Activated CD4-positive, alpha-beta T cell treated with anti-CD3 and anti-CD28 coated beads, Interleukin-2, Interleukin-6, amounts not matched to agents 100 ng/mL and 50 ng/mL, durations not matched to agents 16 hours and 8 hours (primary cell): Measurements from ENCODE around the gene ZBTB7C.

Experiments
- DNase-seq: peaks from one replicate; pipeline ENCODE4 v3.0.0-alpha.2; 2020

The ZBTB7C gene

GRCh38 chr18:48027401-48027963 lies 381.7 kb downstream of the ZBTB7C start:
- DNase-seq: no peak

GRCh38 chr18:48026216-48026615 lies 383.0 kb downstream of the ZBTB7C start:
- DNase-seq: no peak

DNA sequence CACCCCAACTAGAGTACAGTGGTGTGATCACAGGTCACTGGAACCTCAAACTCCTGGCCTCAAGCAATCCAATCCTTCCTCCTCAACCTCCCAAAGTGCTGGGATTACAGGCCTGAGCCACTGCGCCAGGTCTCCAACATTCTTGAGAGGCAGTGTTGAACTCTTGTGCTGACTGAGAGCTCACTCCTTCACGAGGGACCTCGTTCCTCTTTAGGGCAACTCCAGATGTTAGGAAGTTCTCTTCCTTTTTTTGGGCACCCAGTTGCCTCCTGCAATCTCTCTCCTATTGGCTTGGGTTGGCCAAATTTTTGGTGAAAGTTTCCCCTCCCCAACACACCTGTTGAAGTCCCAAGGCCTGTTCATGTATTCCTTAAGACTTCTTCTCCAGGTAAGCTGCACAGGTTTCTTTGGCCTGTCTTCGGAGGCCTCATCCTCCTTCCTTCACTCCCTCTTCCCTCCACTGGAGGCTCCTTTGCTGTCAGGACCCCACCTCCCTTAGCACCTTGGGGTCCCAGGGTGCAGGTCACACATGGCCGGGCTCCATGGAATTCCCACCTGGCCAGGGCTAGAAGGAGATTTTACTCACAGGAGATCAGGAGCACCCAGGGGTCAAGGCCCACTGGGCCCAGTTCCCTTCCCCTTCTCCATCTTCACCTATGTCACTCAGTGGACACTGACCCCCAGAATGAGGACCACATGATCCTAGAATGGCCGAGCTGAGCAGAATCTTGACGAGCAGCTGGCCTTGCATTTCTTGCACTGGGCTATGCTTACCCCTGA lies 384.1 kb downstream of the ZBTB7C start:
- DNase-seq: no peak

DNA sequence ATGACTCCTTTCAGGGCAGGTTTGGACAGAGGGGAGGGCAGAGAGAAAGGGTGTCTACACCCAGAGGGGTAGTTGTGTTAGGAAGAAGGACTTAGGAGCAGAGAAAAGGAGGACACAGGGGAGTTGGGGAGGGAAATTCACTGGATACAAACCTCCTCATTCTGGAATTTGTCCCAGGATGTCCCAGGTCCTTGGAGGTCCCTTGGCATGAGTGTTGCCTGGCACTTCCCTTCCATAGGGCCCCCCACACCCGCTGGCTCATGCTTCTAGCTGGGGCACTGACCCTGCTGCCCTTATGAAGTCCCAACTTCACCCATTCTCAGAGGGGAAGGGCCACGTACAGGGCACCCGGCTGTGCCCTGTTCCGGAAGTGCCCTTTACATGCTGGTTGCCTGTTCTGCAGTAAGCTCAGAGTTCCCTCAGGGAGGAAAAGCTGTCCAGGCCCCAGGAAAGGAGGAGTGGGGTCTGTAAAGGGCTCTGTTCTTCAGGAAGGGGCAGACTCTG lies 385.1 kb downstream of the ZBTB7C start:
- DNase-seq: no peak

DNA sequence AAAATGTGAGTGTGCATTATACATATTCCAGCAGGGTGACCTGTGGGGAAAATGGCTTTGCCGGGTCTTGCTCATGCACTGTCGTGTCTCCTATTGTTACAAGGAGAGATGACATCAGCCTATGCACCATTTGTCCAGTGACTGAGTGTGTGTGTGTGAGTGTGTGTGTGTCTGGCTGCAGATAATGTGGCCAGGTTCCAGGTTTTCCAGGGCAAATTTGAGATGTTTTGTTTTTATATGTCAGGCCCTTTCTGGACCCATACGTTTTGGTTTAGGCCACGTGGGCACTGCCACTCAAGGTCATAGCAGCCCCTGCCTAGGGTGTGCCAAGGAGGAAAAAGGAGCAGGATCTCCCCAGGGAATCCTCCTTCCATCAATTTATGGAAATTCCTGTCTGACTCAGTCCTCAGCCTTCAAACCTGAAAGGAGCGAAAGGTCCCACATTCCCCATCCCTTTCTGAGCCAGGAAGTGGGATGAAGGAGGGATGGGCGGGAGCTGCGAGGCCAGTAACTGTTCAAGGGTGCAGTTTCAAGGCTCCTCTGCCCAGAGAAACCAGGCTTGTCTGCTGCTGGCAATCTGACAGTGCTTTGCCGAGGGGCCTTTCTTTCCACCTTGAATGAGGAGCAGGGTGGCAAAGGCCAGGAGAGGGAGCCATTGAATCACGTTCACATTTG lies 385.7 kb downstream of the ZBTB7C start:
- DNase-seq: peak; percentile 24

DNA sequence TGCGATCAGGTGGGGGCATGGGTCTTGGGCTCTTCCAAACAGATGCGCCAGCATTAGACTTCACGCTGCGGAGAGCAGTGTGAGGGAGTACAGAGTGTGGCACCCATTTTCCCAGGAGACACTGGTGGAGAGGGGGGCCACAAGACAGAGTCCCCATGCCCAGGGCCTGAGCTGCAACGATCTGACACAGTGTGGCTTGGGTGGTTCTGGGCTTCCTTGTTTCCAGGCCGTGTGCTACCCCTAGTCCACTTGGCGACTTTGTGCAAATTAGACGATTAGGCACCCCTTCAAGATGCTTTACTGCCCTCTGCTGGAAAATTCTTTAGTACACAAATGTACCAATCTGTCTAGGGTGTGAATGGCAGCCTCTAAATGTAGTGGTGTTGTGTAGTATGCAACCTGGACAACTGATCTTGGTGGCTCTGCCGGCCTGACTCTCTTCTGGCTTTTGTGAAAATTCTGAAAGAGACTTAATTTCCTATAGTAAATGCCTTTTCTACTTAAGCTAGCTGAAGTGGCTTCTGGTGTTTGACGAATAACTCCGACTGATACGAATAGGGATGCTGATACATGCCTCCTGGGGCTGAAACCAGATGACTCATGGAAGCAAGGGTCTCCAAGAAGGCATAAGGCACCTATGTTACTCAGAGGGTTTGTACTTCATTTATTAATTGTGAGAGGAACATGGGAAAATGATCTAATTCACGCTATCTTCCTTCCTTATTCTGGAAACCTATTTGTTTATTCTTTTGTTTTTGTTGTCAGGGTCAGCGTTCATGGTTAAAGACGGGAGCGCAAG lies 386.5 kb downstream of the ZBTB7C start:
- peak; percentile 67 for DNase-seq

GRCh38 chr18:48022021-48022420 lies 387.2 kb downstream of the ZBTB7C start:
- DNase-seq: no peak

GRCh38 chr18:48021273-48021914 lies 387.8 kb downstream of the ZBTB7C start:
- DNase-seq: no peak

DNA sequence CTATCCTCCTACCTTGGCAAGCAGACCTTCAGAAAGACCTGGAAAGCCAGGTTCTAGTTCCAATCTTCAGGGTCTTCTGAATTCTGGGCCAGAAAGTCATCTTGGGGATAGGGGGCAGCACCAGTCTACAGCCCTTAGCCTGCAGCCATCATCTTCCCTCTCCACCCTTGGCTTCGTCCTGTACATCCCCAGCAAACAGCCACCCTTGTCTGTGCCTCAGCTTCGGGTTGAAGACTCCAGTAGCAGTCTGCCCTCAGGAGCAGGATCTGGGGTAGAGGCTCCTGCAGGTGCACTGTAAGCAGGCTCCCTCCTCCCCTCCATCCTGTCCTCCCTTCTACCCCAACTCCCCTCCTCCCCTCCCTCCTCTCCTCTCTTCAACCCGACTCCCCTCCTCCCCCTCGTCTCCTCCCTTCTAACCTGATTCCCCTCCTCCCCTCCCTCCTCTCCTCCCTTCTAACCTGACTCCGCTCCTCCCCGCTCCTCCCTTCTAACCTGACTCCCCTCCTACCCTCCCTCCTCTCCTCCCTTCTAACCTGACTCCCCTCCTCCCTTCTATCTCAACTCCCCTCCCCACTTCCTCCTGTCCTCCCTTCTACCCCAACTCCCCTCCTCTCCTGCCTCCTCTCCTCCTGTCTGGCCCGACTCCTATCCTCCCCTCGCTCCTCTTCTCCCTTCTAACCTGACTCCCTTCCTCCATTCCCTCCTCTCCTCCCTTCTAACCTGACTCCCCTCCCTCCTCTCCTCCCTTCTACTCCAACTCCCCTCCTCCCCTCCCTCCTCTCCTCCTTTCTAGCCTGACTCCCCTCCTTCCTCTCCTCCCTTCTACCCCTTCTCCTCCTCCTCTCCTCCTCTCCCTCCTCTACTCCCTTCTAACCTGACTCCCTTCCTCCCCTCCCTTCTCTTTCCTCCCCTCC lies 388.6 kb downstream of the ZBTB7C start:
- DNase-seq: no peak

DNA sequence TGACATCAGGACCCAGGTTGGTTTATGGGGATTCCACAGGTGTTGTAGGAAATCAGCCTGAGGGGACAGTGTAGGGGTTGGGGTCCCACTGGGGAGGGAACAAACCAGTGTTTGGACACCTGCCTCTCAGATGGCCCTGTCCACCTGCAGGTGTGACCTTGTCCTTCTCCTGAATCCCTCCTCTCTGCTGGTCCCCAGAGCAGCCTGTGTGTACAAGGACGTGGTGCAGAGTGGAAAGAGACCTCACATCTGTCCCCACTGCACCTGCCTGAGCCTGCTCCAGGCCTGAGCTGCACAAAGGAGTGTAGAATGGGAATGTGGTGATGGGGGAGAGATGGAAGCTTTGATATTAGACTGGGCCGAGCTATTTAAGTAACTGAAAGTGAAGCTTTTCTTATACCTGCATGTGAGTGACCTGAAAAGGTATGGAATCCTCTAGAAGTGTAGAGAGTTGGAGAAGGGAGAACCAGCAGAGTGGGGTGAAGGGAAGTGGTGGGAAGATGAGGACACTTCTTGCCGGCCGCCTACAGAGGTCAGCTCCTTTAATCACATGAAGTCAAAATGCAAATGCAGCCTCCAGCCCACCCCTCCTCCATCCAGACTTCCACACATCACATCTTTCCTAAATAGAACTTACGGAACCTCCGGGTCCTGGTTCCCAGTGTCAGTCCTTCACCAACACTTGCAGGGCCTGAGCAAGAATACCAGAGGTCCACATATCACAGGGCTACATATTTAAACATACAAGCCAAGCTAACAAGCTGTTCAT lies 389.4 kb downstream of the ZBTB7C start:
- no peak for DNase-seq

- no peak for DNase-seq
Measured at GRCh38 chr18:48018851-48019250, 390.3 kb downstream of the ZBTB7C start.

DNA sequence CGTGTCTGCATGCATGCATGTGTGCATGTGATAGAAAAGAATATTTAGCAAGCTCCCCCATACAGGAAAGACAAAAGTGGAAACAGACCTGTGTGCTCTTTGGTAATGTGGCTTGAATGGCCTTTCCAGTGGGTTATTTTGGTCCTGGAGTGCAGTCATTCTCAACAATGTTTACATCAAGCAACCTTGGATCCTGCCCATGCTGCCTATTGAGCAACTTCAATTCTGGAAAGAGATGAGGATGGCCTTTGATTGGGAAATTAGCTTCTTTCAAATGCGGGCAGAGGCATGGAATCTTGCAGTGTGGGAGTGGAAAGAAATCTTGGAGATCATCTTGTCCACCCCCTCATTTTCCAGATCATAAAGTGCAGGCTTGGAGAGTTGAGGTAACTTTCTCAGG lies 391.5 kb downstream of the ZBTB7C start:
- DNase-seq: no peak

- DNase-seq: no peak
Measured at GRCh38 chr18:48013162-48013561, 396.0 kb downstream of the ZBTB7C start.

GRCh38 chr18:48011926-48012465 lies 397.2 kb downstream of the ZBTB7C start:
- DNase-seq: no peak

DNA sequence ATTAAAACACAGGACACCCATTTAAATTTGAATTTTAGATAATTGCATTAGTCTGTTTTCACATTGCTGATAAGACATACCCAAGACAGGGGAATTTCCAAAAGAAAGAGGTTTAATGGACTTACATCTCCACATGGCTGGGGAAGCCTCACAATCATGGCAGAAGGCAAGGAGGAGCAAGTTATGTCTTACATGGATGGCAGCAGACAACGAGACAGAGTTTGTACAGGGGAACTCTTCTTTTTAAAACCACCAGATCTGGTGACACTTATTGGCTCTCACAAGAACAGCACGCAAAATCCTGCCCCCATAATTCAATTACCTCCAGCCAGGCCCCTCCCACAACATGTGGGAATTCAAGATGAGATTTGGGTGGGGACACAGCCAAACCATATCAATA lies 398.9 kb downstream of the ZBTB7C start:
- no peak for DNase-seq

GRCh38 chr18:48009116-48009745 lies 400.0 kb downstream of the ZBTB7C start:
- no peak for DNase-seq

DNA sequence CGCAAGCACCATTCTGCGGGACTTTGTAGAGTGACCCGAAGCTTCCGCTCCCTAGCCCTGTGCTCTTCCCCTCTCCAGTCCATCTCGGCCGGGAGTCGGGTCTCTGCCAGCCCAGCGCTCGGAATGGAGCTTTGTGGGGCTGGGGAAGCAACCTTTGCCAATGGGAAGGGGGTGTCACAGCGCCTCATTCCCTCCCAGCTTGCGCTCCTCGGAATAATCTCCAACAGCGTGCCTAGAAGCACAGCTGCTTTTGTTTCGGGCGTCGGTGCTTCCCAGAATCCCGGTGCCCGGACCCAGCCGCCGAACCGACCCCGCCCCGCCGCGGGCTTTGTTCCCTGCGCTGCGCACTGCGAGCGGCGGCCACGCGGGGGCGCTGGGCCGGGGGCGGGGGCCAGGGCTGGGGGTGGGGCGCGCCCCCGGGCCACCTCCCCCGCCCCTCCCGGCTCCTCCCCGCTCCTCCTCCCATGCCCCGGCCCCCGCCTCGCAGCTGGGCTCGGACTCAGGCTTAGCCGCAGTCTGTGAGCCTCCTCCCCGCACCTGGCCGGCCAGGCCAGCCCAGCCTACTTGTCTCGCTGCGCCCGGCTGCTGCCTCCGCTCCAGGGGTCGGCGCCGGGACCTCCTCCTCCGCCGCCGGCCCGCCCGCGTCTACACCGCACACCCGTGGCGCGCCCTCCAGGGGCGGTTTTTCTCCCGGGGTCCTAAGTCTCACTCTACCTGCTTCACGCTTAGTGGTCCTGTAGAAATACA lies 401.1 kb downstream of the ZBTB7C start:
- peak; percentile 51 for DNase-seq

GRCh38 chr18:48007381-48007780 lies 401.8 kb downstream of the ZBTB7C start:
- no peak for DNase-seq
